ENCODE measurements around the gene SHFL. TPM values are rescaled to one million over a fixed set of nuclear protein-coding genes. Genes with fewer than 3 reads are reported as not detected.

SHFL gene
- total and polyA plus RNA-seq, 2 experiments from 2014 or later, result 2.2 to 7.8 TPM

DNA sequence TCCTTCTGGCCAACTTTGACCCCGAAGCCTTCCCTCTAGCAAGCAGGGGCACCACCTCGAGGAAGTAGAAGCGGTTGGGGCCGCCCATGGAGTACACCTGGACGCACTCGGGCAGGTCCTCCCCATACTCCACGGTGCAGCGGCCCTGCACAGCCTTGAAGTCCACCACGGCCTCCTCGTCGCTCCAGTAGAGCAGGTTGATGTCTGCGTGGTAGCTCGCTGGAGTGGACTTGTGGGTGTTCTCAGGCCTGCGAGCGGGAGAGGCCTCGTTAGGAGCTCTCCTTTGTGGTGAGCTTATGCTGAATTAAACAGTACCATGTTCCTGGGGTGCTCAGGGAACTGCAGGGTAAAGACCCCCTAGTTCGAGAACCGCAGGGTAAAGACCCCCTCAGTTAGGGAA, 55.9 kb downstream of the SHFL start:
- Histone ChIP-seq H3K27me3 (no peaks in the 10 kb centered on the region), H3K4me1 (ENCODE audit: low read depth) (no peaks in the 10 kb centered on the region), H3K4me3 (no peak overlapping the region), H3K27ac (no peak overlapping the region), H3K36me3 (peaks cover 68% of the 10 kb centered on the region), H3K9me3 (ENCODE audit: low read depth) (no peaks in the 10 kb centered on the region)
- TF ChIP-seq, protein P1, sequence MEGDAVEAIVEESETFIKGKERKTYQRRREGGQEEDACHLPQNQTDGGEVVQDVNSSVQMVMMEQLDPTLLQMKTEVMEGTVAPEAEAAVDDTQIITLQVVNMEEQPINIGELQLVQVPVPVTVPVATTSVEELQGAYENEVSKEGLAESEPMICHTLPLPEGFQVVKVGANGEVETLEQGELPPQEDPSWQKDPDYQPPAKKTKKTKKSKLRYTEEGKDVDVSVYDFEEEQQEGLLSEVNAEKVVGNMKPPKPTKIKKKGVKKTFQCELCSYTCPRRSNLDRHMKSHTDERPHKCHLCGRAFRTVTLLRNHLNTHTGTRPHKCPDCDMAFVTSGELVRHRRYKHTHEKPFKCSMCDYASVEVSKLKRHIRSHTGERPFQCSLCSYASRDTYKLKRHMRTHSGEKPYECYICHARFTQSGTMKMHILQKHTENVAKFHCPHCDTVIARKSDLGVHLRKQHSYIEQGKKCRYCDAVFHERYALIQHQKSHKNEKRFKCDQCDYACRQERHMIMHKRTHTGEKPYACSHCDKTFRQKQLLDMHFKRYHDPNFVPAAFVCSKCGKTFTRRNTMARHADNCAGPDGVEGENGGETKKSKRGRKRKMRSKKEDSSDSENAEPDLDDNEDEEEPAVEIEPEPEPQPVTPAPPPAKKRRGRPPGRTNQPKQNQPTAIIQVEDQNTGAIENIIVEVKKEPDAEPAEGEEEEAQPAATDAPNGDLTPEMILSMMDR (IDR thresholded peaks at IDR 0.05; ENCODE audit: low read depth, low read length), result no peak
- DNase-seq (ENCODE audit: low read depth in 1 of 2, low spot score in 1 of 2), result no peak

Other genes with a start within 250 kb of the SHFL start
- gene OLFM2, start 149.8 kb upstream of the SHFL start, total RNA-seq, result 36.2 and 55.1 TPM in 2 replicates
- gene OLFM2, start 149.8 kb upstream of the SHFL start, polyA plus RNA-seq, result 27.1 and 40.3 TPM in 2 replicates
- gene COL5A3, start 75.8 kb upstream of the SHFL start, total RNA-seq, result not detected in 2 replicates
- gene COL5A3, start 75.8 kb upstream of the SHFL start, polyA plus RNA-seq, result 0.24 TPM in 1 of 2 replicates, not detected in the other
- not detected in 2 replicates for gene RDH8, start 72.8 kb upstream of the SHFL start, total RNA-seq
- gene RDH8, start 72.8 kb upstream of the SHFL start, polyA plus RNA-seq, result not detected in 2 replicates
- gene ANGPTL6, start 16.4 kb downstream of the SHFL start, total RNA-seq, result 0.51 and 0.88 TPM in 2 replicates
- 0.62 and 0.75 TPM in 2 replicates for gene ANGPTL6, start 16.4 kb downstream of the SHFL start, polyA plus RNA-seq
- 51.0 and 67.3 TPM in 2 replicates for gene PPAN, start 20.0 kb downstream of the SHFL start, total RNA-seq
- 42.9 and 47.1 TPM in 2 replicates for gene PPAN, start 20.0 kb downstream of the SHFL start, polyA plus RNA-seq
- gene P2RY11, start 25.4 kb downstream of the SHFL start, total RNA-seq, result 13.7 and 19.4 TPM in 2 replicates
- 13.1 and 14.1 TPM in 2 replicates for gene P2RY11, start 25.4 kb downstream of the SHFL start, polyA plus RNA-seq
- 353 and 384 TPM in 2 replicates for gene EIF3G, start 33.6 kb downstream of the SHFL start, total RNA-seq
- 206 and 223 TPM in 2 replicates for gene EIF3G, start 33.6 kb downstream of the SHFL start, polyA plus RNA-seq
- 78.2 and 100 TPM in 2 replicates for gene DNMT1, start 108.6 kb downstream of the SHFL start, total RNA-seq
- gene DNMT1, start 108.6 kb downstream of the SHFL start, polyA plus RNA-seq, result 106 TPM in 2 replicates
- 5.7 and 7.7 TPM in 2 replicates for gene S1PR2, start 145.0 kb downstream of the SHFL start, total RNA-seq
- gene S1PR2, start 145.0 kb downstream of the SHFL start, polyA plus RNA-seq, result 1.8 and 2.1 TPM in 2 replicates
- gene MRPL4, start 165.9 kb downstream of the SHFL start, total RNA-seq, result 119 and 129 TPM in 2 replicates
- 78.5 and 81.2 TPM in 2 replicates for gene MRPL4, start 165.9 kb downstream of the SHFL start, polyA plus RNA-seq
- gene ICAM1, start 184.8 kb downstream of the SHFL start, total RNA-seq, result 0.18 and 0.57 TPM in 2 replicates
- 0.50 and 0.77 TPM in 2 replicates for gene ICAM1, start 184.8 kb downstream of the SHFL start, polyA plus RNA-seq
- gene ICAM4, start 200.6 kb downstream of the SHFL start, total RNA-seq, result 21.8 and 23.4 TPM in 2 replicates
- 19.0 and 24.0 TPM in 2 replicates for gene ICAM4, start 200.6 kb downstream of the SHFL start, polyA plus RNA-seq
- gene ICAM5, start 203.6 kb downstream of the SHFL start, total RNA-seq, result 22.9 and 53.0 TPM in 2 replicates
- gene ICAM5, start 203.6 kb downstream of the SHFL start, polyA plus RNA-seq, result 21.0 and 31.9 TPM in 2 replicates
- 4.1 and 9.3 TPM in 2 replicates for gene ZGLP1, start 223.5 kb downstream of the SHFL start, total RNA-seq
- 6.2 and 12.2 TPM in 2 replicates for gene ZGLP1, start 223.5 kb downstream of the SHFL start, polyA plus RNA-seq
- gene FDX2, start 229.7 kb downstream of the SHFL start, total RNA-seq, result 28.9 and 42.9 TPM in 2 replicates
- 40.9 and 70.9 TPM in 2 replicates for gene FDX2, start 229.7 kb downstream of the SHFL start, polyA plus RNA-seq
- gene RAVER1, start 247.2 kb downstream of the SHFL start, total RNA-seq, result 46.9 and 56.2 TPM in 2 replicates
- 68.2 and 71.2 TPM in 2 replicates for gene RAVER1, start 247.2 kb downstream of the SHFL start, polyA plus RNA-seq